NCI-H524 treated with DMSO at 0.1 percent for 48 hours (cell line): ENCODE results near the gene C19orf85.
"Not testable (repeated sequence)": the region's sequence is repeated elsewhere in the genome, so short reads cannot be mapped to it uniquely, and the experiment has no call there.

Experiments
- DNase-seq: peaks from one replicate; lab custom pipeline; 2025; lab: John Stamatoyannopoulos, UW

C19orf85 gene

GRCh38 chr19:55440411-55441105 lies 24.0 kb downstream of the C19orf85 start:
- DNase-seq: no peak

GRCh38 chr19:55439052-55439451 lies 25.5 kb downstream of the C19orf85 start:
- no peak for DNase-seq

DNA sequence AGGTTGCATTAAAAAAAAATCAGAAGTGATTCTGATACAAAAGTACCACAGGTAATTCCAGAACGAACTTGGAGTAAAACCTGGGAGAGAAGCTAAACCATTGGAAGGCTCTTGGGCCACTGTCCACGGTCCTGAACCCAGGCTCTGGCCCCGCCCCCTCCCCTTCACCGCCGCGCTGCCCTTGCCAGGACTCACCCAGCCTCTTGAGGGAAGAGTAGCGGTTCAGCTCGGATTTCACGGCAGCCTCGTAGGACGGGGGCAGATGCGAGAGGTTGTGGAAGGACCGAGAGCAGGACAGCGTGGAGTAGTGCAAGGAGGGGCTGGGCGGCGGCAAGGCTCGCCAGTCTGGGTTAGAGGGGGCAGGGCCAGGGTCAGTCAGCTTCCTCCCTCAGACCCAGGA lies 27.1 kb downstream of the C19orf85 start:
- no peak for DNase-seq

DNA sequence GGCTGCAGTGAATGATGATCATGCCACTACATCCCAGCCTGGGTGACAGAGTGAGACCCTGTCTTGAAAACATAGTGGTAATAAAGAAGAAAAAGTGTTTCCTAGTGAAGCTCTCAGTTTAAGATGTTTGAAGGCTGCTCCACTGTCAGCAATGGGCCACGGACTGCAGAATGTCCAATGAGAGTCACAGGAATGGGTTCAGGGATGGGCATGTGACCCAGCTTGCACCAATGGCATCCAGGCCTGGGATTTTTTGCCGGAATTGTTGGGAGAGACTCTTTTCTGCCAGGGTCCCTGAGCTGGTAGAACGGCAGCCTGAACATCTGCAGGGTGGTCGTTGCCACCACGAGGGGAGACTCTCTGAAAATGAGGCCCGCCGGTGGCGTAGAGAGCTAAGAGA lies 27.7 kb downstream of the C19orf85 start:
- no peak for DNase-seq

DNA sequence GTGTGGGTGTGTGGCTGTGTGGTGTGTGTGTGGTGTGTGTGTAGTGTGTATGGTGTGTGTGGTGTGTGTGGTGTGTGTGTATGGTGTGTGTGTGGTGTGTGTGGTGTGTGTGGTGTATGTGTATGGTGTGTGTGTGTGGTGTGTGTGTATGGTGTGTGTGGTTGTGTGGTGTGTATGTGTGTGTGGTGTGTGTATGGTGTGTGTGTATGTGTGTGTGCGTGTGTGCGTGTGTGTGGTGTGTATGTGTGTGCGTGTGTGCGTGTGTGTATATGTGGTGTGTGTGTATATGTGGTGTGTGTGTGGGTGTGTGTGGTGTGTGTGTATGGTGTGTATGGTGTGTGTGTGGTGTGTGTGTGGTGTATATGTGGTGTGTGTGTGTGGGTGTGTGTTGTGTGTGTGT lies 29.5 kb downstream of the C19orf85 start:
- no peak for DNase-seq

GRCh38 chr19:55434356-55434919 lies 30.1 kb downstream of the C19orf85 start:
- no peak for DNase-seq

DNA sequence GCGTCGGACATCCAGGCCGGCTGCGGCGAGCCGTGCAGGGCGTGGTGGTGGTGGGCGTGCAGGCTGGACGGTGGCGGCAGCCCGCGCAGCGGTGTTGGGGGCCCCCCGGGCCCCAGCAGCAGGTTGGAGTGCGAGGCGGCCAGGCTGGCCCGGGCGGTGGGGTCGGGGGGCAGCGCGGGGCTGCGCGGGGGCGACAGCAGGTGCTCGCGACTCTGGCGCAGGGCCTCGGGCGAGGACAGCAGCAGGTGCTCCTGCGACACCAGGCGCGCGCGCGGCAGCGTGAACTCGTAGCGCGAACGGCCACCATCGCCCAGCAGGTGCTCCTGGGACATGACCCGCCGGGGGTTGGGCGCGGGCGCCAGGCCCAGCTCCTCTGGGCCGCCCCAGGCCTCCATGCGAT lies 31.3 kb downstream of the C19orf85 start:
- DNase-seq: no peak

- no peak for DNase-seq
Observed at GRCh38 chr19:55432241-55432959, 32.2 kb downstream of the C19orf85 start.

DNA sequence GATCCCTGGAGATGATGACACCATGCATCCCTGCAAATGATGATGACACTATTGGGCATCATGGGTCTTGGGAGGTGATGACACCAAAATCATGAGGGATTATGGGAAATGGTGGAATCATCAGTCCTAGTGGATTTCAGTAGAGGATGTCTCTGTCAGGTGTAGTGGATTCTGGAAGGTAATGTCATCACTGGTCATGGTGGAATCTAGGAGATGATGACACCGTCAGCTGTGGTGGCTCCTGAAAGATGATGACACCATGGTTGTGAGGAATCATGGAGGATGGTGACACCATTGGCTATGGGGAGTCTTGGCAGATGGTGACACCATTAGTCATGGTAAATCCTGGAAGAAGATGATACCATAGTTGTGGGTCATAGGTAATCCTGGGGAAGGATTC lies 33.4 kb downstream of the C19orf85 start:
- no peak for DNase-seq

DNA sequence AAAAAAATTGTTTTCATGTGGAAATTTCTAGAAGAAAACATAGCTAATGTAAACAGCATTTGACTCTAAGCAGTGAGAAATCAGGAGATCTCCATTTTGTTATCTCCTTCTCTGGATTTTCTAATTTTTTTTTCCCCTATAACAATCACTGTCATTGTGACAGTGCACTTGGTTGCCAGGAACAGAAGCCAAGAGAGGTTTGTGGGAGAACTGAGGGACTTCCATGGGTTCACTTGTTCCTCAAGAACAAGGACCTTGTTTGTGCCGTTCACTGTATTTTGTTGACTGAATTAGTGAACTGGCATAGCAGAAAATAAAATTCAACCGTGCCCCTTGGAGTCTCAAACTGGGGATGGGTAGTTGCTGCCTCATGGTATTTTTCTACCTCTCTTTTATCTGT lies 38.5 kb downstream of the C19orf85 start:
- no peak for DNase-seq

GRCh38 chr19:55424518-55424917 lies 40.0 kb downstream of the C19orf85 start:
- no peak for DNase-seq

- no peak for DNase-seq
Observed at GRCh38 chr19:55423225-55424005, 41.1 kb downstream of the C19orf85 start.

DNA sequence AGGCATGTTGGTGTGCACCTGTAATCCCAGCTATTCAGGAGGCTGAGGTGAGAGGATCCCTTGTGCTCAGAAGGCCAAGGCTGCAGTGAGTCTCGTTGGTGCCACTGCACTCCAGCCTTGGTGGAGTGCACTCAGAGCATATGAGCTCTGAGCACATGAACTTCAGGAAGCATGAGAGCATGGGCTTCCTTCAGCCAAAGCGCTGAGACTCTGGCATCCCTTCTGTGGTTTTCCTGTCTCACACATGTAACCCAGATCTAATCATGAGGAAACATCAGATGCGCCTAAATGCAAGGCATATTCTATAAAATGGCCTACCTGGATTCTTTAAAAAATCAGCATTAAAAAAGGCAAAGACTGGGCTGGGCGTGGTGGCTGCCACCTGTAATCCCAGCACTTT lies 43.3 kb downstream of the C19orf85 start:
- not testable (repeated sequence) for DNase-seq

- DNase-seq: no peak
Observed at GRCh38 chr19:55419624-55420236, 44.8 kb downstream of the C19orf85 start.

DNA sequence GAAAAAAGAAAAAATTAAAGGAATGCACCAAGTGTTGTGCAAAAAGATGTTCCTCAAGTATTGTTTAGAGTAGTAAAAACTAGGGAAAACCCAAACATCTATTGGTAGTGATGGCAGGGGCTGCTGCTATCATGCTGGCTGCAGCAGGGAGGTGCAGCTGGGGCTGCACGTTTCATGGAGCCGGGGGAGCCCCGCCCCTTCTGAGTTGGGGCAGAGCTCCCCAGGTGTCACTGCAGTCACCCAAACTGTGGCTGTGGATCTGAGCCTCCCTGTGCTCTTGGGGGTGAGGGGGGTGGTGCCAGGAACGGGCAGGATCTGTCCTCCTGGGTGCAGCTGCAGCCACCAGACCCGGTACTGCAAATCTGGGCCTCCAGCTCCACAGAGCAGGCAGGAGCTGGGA lies 45.4 kb downstream of the C19orf85 start:
- no peak for DNase-seq

- no peak for DNase-seq
Observed at GRCh38 chr19:55418185-55418584, 46.4 kb downstream of the C19orf85 start.
